Testis (tissue), 3 donors: ENCODE results near the gene INTS6. TPM values are rescaled to one million over a fixed set of nuclear protein-coding genes. Genes with fewer than 3 reads are reported as not detected.

Source experiments
- DNase-seq: peaks from one replicate; pipeline ENCODE4 v3.0.0-alpha.2; 2019
- H3K27ac ChIP-seq, 2 donors: fragments of 200-600 bp; sonication (generic); one replicate each; pipeline ENCODE4 v1.5.1; 2019
- H3K27me3 ChIP-seq: fragments of 200-600 bp; sonication (generic); one replicate; pipeline ENCODE4 v1.5.1; 2019
- H3K36me3 ChIP-seq: fragments of 200-600 bp; sonication (generic); one replicate; pipeline ENCODE4 v1.5.1; 2017; ENCODE audit warnings: low read depth; ENCODE audit errors: missing control alignments
- H3K4me1 ChIP-seq: fragments of 200-600 bp; sonication (generic); one replicate; pipeline ENCODE4 v1.5.1; 2019
- H3K4me3 ChIP-seq, 2 donors: fragments of 200-600 bp; sonication (generic); one replicate each; pipeline ENCODE4 v1.5.1; 2017 to 2019
- H3K9me3 ChIP-seq: fragments of 200-600 bp; sonication (generic); one replicate; pipeline ENCODE4 v1.5.1; 2017
- POLR2A ChIP-seq: fragments of 450-650 bp; IDR thresholded peaks from one replicate; pipeline ENCODE4 v1.6.1; 2017; ENCODE audit warnings: antibody characterized with exemption, mild to moderate bottlenecking, moderate library complexity
- WGBS, 2 donors: methylation state at CpG; one replicate each; pipeline ENCODE4 v1.1.5; 2018; 5-methylcytosine and 5-hydroxymethylcytosine counted together
- intact Hi-C: fragments of 100-400 bp; cut with DNase I; formaldehyde crosslinking; loops from one replicate; pipeline ENCODE4 v1.15.1; 2023; ENCODE audit warnings: low total_unique reads
- polyA plus RNA-seq: library from polyadenylated mRNA; stranded (reverse); fragments of 350-450 nt; fragmentation: Illumina TruSeq; extraction: RNeasy Lipid Tissue Mini Kit (QIAGEN cat#74804); gene quantifications from one replicate; pipeline ENCODE4 v1.2.3, GENCODE V29; 2014; ENCODE audit warnings: low read depth, low replicate concordance; ENCODE audit not compliant: insufficient read depth
- total RNA-seq, 2 donors: library from RNA; depleted of rRNA; stranded (reverse); fragments of >200 nt; gene quantifications; one replicate each; pipeline ENCODE4 v1.2.3, GENCODE V29; 2016
- TF ChIP-seq, protein P1 (sequence below), 3 experiments: fragments of 450-650 bp in 2 of 3; fragments of 200-600 bp in 1 of 3; sonication (generic) in 1 of 3; IDR thresholded peaks; one replicate each; pipeline ENCODE4 v1.5.1; 2016 to 2019; ENCODE audit warnings: antibody characterized with exemption in 3 of 3, mild to moderate bottlenecking in 2 of 3, moderate library complexity in 1 of 3

The INTS6 gene
- total and polyA plus RNA-seq, 3 donors from 2014 or later: 97.6 to 132 (median 130) TPM

GRCh38 chr13:51477149-51477548 lies 24.3 kb upstream of the INTS6 start:
- H3K27ac ChIP-seq: no peak overlapping the region
- no peaks in the 10 kb centered on the region for H3K9me3 ChIP-seq
- H3K4me3 ChIP-seq: no peak overlapping the region
- H3K36me3 ChIP-seq: no peaks in the 10 kb centered on the region
- no peak for DNase-seq
- TF ChIP-seq, protein P1, sequence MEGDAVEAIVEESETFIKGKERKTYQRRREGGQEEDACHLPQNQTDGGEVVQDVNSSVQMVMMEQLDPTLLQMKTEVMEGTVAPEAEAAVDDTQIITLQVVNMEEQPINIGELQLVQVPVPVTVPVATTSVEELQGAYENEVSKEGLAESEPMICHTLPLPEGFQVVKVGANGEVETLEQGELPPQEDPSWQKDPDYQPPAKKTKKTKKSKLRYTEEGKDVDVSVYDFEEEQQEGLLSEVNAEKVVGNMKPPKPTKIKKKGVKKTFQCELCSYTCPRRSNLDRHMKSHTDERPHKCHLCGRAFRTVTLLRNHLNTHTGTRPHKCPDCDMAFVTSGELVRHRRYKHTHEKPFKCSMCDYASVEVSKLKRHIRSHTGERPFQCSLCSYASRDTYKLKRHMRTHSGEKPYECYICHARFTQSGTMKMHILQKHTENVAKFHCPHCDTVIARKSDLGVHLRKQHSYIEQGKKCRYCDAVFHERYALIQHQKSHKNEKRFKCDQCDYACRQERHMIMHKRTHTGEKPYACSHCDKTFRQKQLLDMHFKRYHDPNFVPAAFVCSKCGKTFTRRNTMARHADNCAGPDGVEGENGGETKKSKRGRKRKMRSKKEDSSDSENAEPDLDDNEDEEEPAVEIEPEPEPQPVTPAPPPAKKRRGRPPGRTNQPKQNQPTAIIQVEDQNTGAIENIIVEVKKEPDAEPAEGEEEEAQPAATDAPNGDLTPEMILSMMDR (IDR thresholded peaks at IDR 0.05): no peak
- no peak for TF ChIP-seq POLR2A
- H3K4me1 ChIP-seq: peaks cover 4% of the 10 kb centered on the region
- WGBS, 2 donors: 66 to 68% methylated on average over 3 of the region's 3 CpGs
- intact Hi-C loops: no loop called here
- H3K27me3 ChIP-seq: no peaks in the 10 kb centered on the region

DNA sequence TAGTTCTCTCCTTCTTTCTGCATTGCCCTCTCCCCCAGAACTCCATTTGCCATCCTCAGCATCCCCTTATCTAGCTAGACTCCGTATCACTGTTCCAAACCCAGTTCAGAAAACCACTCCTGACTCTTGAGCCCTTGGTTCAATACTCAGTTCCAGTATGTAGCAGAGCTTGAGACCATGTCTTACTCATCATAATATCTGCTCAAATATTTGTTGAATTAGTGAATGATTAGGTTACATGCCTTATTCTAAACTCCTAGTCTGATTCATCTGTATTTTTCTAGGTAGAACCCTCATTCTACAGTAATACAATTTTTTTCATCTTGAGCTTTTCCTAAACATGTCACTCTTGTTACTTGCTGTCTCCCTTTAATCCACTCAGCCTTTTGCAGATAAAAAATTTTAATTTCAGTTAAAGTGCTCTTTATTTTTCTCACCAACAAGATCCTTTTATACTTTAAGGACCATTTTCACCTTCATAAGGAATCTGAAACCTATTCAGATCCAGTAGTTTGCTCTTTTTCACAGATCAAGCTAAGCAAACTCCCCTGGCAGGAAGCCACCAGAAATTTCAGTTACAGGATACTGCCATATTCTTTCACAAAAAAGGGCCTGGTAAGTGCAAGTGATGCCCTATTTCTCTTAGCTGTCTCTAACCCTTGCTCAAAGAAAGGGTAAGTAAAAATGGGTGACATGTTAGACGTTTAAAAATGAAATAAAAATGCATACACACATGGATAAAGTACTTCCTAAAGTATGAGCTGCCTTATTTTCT lies 23.1 kb upstream of the INTS6 start:
- no peaks in the 10 kb centered on the region for H3K27me3 ChIP-seq
- H3K36me3 ChIP-seq: no peaks in the 10 kb centered on the region
- no peak overlapping the region for H3K27ac ChIP-seq
- 74 to 85% methylated on average over 2 of the region's 2 CpGs for WGBS, 2 donors
- no peak overlapping the region for H3K4me3 ChIP-seq
- no peak for TF ChIP-seq POLR2A
- TF ChIP-seq, protein P1 (IDR thresholded peaks at IDR 0.05): no peak
- peaks cover 4% of the 10 kb centered on the region for H3K4me1 ChIP-seq
- intact Hi-C loops: no loop called here
- no peaks in the 10 kb centered on the region for H3K9me3 ChIP-seq
- DNase-seq: no peak

DNA sequence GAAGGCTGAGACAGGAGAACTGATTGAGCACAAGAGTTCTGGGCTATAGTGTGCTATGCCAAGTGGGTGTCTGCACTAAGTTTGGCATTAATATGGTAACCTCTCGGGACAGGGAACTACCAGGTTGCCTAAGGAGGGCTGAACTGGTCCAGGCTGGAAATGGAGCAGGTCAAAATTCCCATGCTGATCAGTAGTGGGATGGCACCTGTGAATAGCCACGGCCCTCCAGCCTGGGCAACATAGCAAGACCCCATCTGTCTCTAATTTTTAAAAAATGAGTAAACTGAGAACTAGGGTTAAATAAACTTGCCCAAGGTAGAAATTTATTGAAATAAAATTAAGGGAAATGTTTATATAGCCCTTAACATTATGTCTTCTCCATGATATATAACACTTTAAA lies 17.0 kb upstream of the INTS6 start:
- Histone ChIP-seq H3K27ac (no peak overlapping the region), H3K4me1 (no peaks in the 10 kb centered on the region), H3K9me3 (no peaks in the 10 kb centered on the region), H3K27me3 (no peaks in the 10 kb centered on the region), H3K4me3 (no peak overlapping the region), H3K36me3 (no peaks in the 10 kb centered on the region)
- DNase-seq: no peak
- TF ChIP-seq POLR2A: no peak
- TF ChIP-seq, protein P1 (IDR thresholded peaks at IDR 0.05): no peak
- intact Hi-C loops: no loop called here
- WGBS, 2 donors: 95 to 98% methylated on average over 2 of the region's 2 CpGs

DNA sequence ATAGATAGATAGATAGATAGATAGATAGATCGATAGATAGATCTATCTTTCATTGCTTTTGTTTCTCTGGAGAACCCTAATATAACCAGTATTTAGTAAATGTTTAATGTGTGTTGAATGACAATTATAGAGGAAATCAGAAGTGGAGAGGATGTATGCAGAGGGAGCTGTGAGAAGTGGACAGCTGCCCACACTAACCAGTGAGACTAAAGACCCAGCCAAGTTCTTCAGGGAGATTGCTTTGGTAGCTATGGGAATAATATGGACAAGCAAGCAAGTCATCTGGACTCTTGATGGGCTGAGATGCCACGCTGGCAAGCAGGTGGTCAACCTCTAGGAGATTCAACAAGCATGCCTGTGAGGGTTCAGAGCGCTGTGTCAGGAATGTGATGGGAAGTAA lies 14.9 kb upstream of the INTS6 start:
- DNase-seq: no peak
- no peaks in the 10 kb centered on the region for H3K4me1 ChIP-seq
- TF ChIP-seq, protein P1 (IDR thresholded peaks at IDR 0.05): no peak
- TF ChIP-seq POLR2A: no peak
- 93 to 95% methylated on average over 3 of the region's 3 CpGs for WGBS, 2 donors
- H3K36me3 ChIP-seq: no peaks in the 10 kb centered on the region
- H3K4me3 ChIP-seq: no peak overlapping the region
- intact Hi-C loops: no loop called here
- H3K27ac ChIP-seq: no peak overlapping the region
- H3K9me3 ChIP-seq: no peaks in the 10 kb centered on the region
- H3K27me3 ChIP-seq: no peaks in the 10 kb centered on the region

DNA sequence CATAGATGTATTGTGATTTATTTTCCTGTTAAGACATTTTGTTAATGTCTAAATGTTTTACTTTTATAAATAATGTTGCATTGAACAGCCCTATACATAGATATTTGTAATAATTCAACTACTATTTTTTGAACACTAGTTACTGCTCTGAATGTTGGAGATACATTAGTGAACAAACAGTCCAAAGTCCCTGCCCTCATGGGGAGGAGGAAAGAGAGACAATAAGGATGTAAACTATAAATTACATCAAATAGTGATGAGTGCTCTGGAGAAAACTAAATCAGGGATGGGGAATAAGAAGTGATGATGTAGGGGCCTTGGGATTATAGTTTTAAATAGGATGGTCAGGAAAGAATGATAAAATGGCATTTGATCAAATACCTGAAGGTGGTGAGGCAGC lies 12.3 kb upstream of the INTS6 start:
- TF ChIP-seq, protein P1 (IDR thresholded peaks at IDR 0.05): no peak
- TF ChIP-seq POLR2A: no peak
- intact Hi-C loops: no loop called here
- Histone ChIP-seq H3K4me3 (no peak overlapping the region), H3K27me3 (no peaks in the 10 kb centered on the region), H3K36me3 (no peaks in the 10 kb centered on the region), H3K9me3 (no peaks in the 10 kb centered on the region), H3K27ac (no peak overlapping the region), H3K4me1 (no peaks in the 10 kb centered on the region)
- no peak for DNase-seq
